H9 (cell line): Measurements from ENCODE around the gene SFTPB. TPM values are rescaled to one million over a fixed set of nuclear protein-coding genes. Genes with fewer than 3 reads are reported as not detected.

Experiments
- DNase-seq: peaks from one replicate; pipeline ENCODE4 v3.0.0-alpha.2; 2017
- H2AFZ ChIP-seq: one replicate; pipeline ENCODE4 v1.6.1; 2013; ENCODE audit warnings: mild to moderate bottlenecking, low read length, control low read depth, moderate library complexity
- H2AK5ac ChIP-seq: 2 replicates; pipeline ENCODE4 v1.6.1; 2013; ENCODE audit warnings: low read length, control low read depth, mixed read lengths; ENCODE audit not compliant: insufficient read length
- H2BK120ac ChIP-seq: one replicate; pipeline ENCODE4 v1.6.1; 2013; ENCODE audit warnings: low read depth, mild to moderate bottlenecking, low read length, control low read depth, inconsistent platforms; ENCODE audit not compliant: poor library complexity, severe bottlenecking
- H2BK12ac ChIP-seq: 2 replicates; pipeline ENCODE4 v1.6.1; 2013; ENCODE audit warnings: low read length, control low read depth, mixed read lengths, low read depth; ENCODE audit not compliant: insufficient read length
- H2BK15ac ChIP-seq: 2 replicates; pipeline ENCODE4 v1.6.1; 2013; ENCODE audit warnings: low read depth, low read length, control low read depth
- H2BK20ac ChIP-seq: one replicate; pipeline ENCODE4 v1.6.1; 2013; ENCODE audit warnings: low read depth, mild to moderate bottlenecking, low read length, control low read depth, inconsistent platforms; ENCODE audit not compliant: poor library complexity, severe bottlenecking
- H2BK5ac ChIP-seq: 2 replicates; pipeline ENCODE4 v1.6.1; 2013; ENCODE audit warnings: low read length, control low read depth, mixed read lengths; ENCODE audit not compliant: insufficient read length
- H3K14ac ChIP-seq: 2 replicates; pipeline ENCODE4 v1.6.1; 2013; ENCODE audit warnings: low read length, control low read depth; ENCODE audit not compliant: insufficient read depth
- H3K18ac ChIP-seq: 2 replicates; pipeline ENCODE4 v1.6.1; 2013; ENCODE audit warnings: low read depth, mild to moderate bottlenecking, mixed read lengths, low read length, control low read depth; ENCODE audit not compliant: insufficient read length
- H3K23ac ChIP-seq: 2 replicates; pipeline ENCODE4 v1.6.1; 2013; ENCODE audit warnings: low read length, control low read depth, mixed read lengths, low read depth; ENCODE audit not compliant: insufficient read length
- H3K23me2 ChIP-seq: 2 replicates; pipeline ENCODE4 v1.6.1; 2013; ENCODE audit warnings: low read depth, mild to moderate bottlenecking, mixed read lengths, low read length, control low read depth; ENCODE audit not compliant: insufficient read length, poor library complexity, severe bottlenecking
- H3K27ac ChIP-seq: 2 replicates; pipeline ENCODE4 v1.5.1; 2013; ENCODE audit warnings: low read length, control low read depth, mixed read lengths, low read depth; ENCODE audit not compliant: insufficient read length
- H3K27me3 ChIP-seq: 2 replicates; pipeline ENCODE4 v1.6.1; 2013; ENCODE audit warnings: low read length, control low read depth, inconsistent platforms; ENCODE audit not compliant: insufficient read depth
- H3K4ac ChIP-seq: 2 replicates; pipeline ENCODE4 v1.6.1; 2013; ENCODE audit warnings: low read depth, mild to moderate bottlenecking, control low read depth, inconsistent platforms, low read length, moderate library complexity
- H3K4me1 ChIP-seq: 2 replicates; pipeline ENCODE4 v1.6.1; 2013; ENCODE audit warnings: low read length, control low read depth, inconsistent platforms; ENCODE audit not compliant: insufficient read depth
- H3K4me2 ChIP-seq: 2 replicates; pipeline ENCODE4 v1.6.1; 2013; ENCODE audit warnings: low read length, control low read depth, mixed read lengths; ENCODE audit not compliant: insufficient read length, insufficient read depth
- H3K56ac ChIP-seq: 2 replicates; pipeline ENCODE4 v1.6.1; 2013; ENCODE audit warnings: low read depth, mild to moderate bottlenecking, mixed read lengths, low read length, control low read depth; ENCODE audit not compliant: insufficient read length
- H3K79me1 ChIP-seq: 2 replicates; pipeline ENCODE4 v1.6.1; 2013; ENCODE audit warnings: low read depth, mild to moderate bottlenecking, moderate library complexity, low read length, control low read depth, inconsistent platforms; ENCODE audit not compliant: insufficient read depth, poor library complexity, severe bottlenecking
- H3K79me2 ChIP-seq: 2 replicates; pipeline ENCODE4 v1.6.1; 2013; ENCODE audit warnings: low read length, control low read depth, inconsistent platforms; ENCODE audit not compliant: insufficient read depth
- H3K9ac ChIP-seq: 2 replicates; pipeline ENCODE4 v1.6.1; 2013; ENCODE audit warnings: low read length, control low read depth, mixed read lengths; ENCODE audit not compliant: insufficient read length; ENCODE audit errors: extremely low read depth
- H3K9me3 ChIP-seq: one replicate; pipeline ENCODE4 v1.6.1; 2013; ENCODE audit warnings: low read depth, low read length, inconsistent platforms; ENCODE audit not compliant: control insufficient read depth
- H3T11ph ChIP-seq: one replicate; pipeline ENCODE4 v1.6.1; 2013; ENCODE audit warnings: mild to moderate bottlenecking, low read length, control low read depth, inconsistent platforms
- H4K20me1 ChIP-seq: one replicate; pipeline ENCODE4 v1.6.1; 2013; ENCODE audit not compliant: control insufficient read depth, insufficient read length, insufficient read depth
- H4K5ac ChIP-seq: 2 replicates; pipeline ENCODE4 v1.6.1; 2013; ENCODE audit warnings: low read depth, mild to moderate bottlenecking, mixed read lengths, low read length, control low read depth; ENCODE audit not compliant: insufficient read length
- H4K8ac ChIP-seq: replicated peaks from 2 replicates; pipeline ENCODE4 v1.6.1; 2013; ENCODE audit warnings: low read length, control low read depth, mixed read lengths, low read depth; ENCODE audit not compliant: insufficient read length
- H4K91ac ChIP-seq: 2 replicates; pipeline ENCODE4 v1.6.1; 2013; ENCODE audit warnings: low read depth, mild to moderate bottlenecking, moderate library complexity, mixed read lengths, low read length, control low read depth; ENCODE audit not compliant: insufficient read length
- H3K27ac Mint-ChIP-seq, 3 experiments: 2 replicates in 2 of 3; 3 replicates in 1 of 3; pipeline ENCODE4 v1.8.0; 2020 to 2021; ENCODE audit warnings: mixed read lengths in 3 of 3, mild to moderate bottlenecking in 1 of 3, moderate library complexity in 1 of 3
- H3K27me3 Mint-ChIP-seq: 2 replicates; pipeline ENCODE4 v1.8.0; 2021; ENCODE audit warnings: low read depth, mild to moderate bottlenecking, moderate library complexity, mixed read lengths
- H3K36me3 Mint-ChIP-seq, 3 experiments: 2 replicates in 2 of 3; 3 replicates in 1 of 3; pipeline ENCODE4 v1.8.0; 2020 to 2021; ENCODE audit warnings: low read depth in 3 of 3, mixed read lengths in 3 of 3; ENCODE audit not compliant: insufficient read depth in 1 of 3
- H3K4me1 Mint-ChIP-seq, 2 experiments: 2 replicates each; pipeline ENCODE4 v1.8.0; 2020; ENCODE audit warnings: mixed read lengths in 2 of 2
- H3K4me3 Mint-ChIP-seq, 2 experiments: 2 replicates in 1 of 2; 3 replicates in 1 of 2; pipeline ENCODE4 v1.8.0; 2020 to 2021; ENCODE audit warnings: mild to moderate bottlenecking in 2 of 2, mixed read lengths in 2 of 2, moderate library complexity in 1 of 2
- H3K9me3 Mint-ChIP-seq, 2 experiments: 2 replicates in 1 of 2; 3 replicates in 1 of 2; pipeline ENCODE4 v1.8.0; 2020; ENCODE audit warnings: mild to moderate bottlenecking in 2 of 2, mixed read lengths in 2 of 2, moderate library complexity in 1 of 2
- WGBS: extraction: QIAGEN DNeasy Blood & Tissue Kit; methylation state at CpG from one replicate; pipeline ENCODE4 v1.1.7; 2013; ENCODE audit warnings: missing lambda C conversion rate, low lambda C conversion rate, mixed read lengths; ENCODE audit not compliant: insufficient read length; ENCODE audit errors: extremely low coverage; 5-methylcytosine and 5-hydroxymethylcytosine counted together
- total RNA-seq: library from RNA; stranded (reverse); gene quantifications from 2 replicates; pipeline ENCODE4 v1.2.1, GENCODE V29; 2021
- TF ChIP-seq, protein P1 (sequence below): fragments of 200-600 bp; sonication (generic); conservative IDR thresholded peaks from 3 replicates; pipeline ENCODE4 v1.8.0; 2021; ENCODE audit warnings: antibody characterized with exemption, mild to moderate bottlenecking

Gene SFTPB
- total RNA-seq, 1 experiment from 2014 or later = not detected

DNA sequence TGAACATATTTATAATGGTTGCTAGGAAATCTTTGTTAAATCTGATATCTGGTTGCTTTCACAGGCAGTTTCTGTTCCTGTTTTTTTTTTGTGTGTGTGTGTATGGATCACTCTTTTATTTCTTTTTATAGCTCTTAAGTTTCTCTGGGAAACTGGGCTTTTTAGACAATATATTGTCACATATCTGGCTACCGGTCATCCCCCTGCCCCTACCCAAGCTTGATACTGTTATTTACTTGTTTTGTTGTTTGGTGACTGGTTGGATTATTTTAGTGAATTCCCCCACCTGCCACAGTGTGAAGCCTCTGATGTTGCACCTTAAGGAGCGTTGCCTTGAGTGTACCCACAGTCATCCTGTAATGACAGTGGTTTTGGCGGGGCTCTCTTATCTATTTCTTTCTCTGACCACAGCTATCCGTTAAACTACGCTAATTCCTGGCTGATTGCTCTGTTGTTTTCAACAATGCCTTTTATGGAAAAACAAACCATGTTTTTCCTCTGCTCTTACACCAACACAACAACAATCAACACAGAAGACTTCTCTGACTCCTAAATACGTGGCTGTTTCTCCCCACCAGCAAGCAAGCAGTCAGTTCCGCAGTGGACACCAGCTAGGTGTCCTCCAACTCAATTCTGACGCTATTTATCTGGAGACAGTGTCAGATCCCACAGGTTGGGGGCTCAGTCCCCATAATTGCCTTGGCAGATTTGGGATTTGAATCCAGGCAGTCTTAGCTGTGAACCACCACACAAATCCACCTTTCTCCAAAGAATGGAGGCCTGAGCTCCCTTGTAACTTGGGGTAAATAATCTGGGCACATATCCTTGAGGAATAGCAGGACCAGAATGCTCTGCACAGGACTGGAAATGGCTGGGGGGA is 37.0 kb upstream of the SFTPB start:
- no peaks in the 10 kb centered on the region for H3K79me1 ChIP-seq
- no peak overlapping the region for H3K23ac ChIP-seq
- no peaks in the 10 kb centered on the region for H3K23me2 ChIP-seq
- peaks cover 3% of the 10 kb centered on the region; the same call in 1 of the 2 replicates for H3K27me3 ChIP-seq
- no peak overlapping the region for H2AFZ ChIP-seq
- no peak overlapping the region for H3T11ph ChIP-seq
- Mint-ChIP-seq H3K9me3 (no peaks in the 10 kb centered on the region), H3K27ac (no peak overlapping the region), H3K36me3 (no peaks in the 10 kb centered on the region), H3K4me3 (no peak overlapping the region), H3K27me3 (peaks cover 13% of the 10 kb centered on the region), H3K4me1 (peaks cover 19 to 23% of the 10 kb centered on the region in 2 experiments)
- H2BK12ac ChIP-seq = no peak overlapping the region
- no peak overlapping the region for H2BK15ac ChIP-seq
- H2BK120ac ChIP-seq = no peak overlapping the region
- DNase-seq = no peak
- no peak overlapping the region for H3K14ac ChIP-seq
- no peaks in the 10 kb centered on the region; the same call in 1 of the 2 replicates for H3K4me1 ChIP-seq
- H2AK5ac ChIP-seq = no peak overlapping the region
- no peak overlapping the region for H2BK5ac ChIP-seq
- no peak overlapping the region for H3K4ac ChIP-seq
- no CpG with 5 or more reads among the region's 8 CpGs for WGBS
- H3K27ac ChIP-seq = no peak overlapping the region
- no peak overlapping the region for H4K8ac ChIP-seq
- H4K5ac ChIP-seq = no peak overlapping the region
- no peak overlapping the region for H4K91ac ChIP-seq
- no peaks in the 10 kb centered on the region for H3K9me3 ChIP-seq
- H3K4me2 ChIP-seq = no peak overlapping the region
- no peak overlapping the region for H2BK20ac ChIP-seq
- TF ChIP-seq, protein P1, sequence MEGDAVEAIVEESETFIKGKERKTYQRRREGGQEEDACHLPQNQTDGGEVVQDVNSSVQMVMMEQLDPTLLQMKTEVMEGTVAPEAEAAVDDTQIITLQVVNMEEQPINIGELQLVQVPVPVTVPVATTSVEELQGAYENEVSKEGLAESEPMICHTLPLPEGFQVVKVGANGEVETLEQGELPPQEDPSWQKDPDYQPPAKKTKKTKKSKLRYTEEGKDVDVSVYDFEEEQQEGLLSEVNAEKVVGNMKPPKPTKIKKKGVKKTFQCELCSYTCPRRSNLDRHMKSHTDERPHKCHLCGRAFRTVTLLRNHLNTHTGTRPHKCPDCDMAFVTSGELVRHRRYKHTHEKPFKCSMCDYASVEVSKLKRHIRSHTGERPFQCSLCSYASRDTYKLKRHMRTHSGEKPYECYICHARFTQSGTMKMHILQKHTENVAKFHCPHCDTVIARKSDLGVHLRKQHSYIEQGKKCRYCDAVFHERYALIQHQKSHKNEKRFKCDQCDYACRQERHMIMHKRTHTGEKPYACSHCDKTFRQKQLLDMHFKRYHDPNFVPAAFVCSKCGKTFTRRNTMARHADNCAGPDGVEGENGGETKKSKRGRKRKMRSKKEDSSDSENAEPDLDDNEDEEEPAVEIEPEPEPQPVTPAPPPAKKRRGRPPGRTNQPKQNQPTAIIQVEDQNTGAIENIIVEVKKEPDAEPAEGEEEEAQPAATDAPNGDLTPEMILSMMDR = no peak
- no peaks in the 10 kb centered on the region for H3K79me2 ChIP-seq
- no peak overlapping the region for H3K56ac ChIP-seq
- no peaks in the 10 kb centered on the region for H4K20me1 ChIP-seq
- no peak overlapping the region for H3K9ac ChIP-seq
- no peak overlapping the region for H3K18ac ChIP-seq
